Activated naive CD4-positive, alpha-beta T cell treated with anti-CD3 and anti-CD28 coated beads, Interleukin-2, amount 10 ng/mL, durations not matched to agents 5 hours and 36 hours (primary cell): Measurements from ENCODE around the gene URGCP. TPM values are rescaled to one million over a fixed set of nuclear protein-coding genes. Genes with fewer than 3 reads are reported as not detected.

Source experiments
- total RNA-seq, 2 experiments: library from RNA; stranded (reverse); gene quantifications; one replicate each; pipeline ENCODE4 v1.2.3, GENCODE V29; 2021

URGCP gene, protein sequence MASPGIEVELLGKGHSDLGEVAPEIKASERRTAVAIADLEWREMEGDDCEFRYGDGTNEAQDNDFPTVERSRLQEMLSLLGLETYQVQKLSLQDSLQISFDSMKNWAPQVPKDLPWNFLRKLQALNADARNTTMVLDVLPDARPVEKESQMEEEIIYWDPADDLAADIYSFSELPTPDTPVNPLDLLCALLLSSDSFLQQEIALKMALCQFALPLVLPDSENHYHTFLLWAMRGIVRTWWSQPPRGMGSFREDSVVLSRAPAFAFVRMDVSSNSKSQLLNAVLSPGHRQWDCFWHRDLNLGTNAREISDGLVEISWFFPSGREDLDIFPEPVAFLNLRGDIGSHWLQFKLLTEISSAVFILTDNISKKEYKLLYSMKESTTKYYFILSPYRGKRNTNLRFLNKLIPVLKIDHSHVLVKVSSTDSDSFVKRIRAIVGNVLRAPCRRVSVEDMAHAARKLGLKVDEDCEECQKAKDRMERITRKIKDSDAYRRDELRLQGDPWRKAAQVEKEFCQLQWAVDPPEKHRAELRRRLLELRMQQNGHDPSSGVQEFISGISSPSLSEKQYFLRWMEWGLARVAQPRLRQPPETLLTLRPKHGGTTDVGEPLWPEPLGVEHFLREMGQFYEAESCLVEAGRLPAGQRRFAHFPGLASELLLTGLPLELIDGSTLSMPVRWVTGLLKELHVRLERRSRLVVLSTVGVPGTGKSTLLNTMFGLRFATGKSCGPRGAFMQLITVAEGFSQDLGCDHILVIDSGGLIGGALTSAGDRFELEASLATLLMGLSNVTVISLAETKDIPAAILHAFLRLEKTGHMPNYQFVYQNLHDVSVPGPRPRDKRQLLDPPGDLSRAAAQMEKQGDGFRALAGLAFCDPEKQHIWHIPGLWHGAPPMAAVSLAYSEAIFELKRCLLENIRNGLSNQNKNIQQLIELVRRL
- total RNA-seq, result 10 to 100 TPM; 25.6 to 27.8 TPM

DNA sequence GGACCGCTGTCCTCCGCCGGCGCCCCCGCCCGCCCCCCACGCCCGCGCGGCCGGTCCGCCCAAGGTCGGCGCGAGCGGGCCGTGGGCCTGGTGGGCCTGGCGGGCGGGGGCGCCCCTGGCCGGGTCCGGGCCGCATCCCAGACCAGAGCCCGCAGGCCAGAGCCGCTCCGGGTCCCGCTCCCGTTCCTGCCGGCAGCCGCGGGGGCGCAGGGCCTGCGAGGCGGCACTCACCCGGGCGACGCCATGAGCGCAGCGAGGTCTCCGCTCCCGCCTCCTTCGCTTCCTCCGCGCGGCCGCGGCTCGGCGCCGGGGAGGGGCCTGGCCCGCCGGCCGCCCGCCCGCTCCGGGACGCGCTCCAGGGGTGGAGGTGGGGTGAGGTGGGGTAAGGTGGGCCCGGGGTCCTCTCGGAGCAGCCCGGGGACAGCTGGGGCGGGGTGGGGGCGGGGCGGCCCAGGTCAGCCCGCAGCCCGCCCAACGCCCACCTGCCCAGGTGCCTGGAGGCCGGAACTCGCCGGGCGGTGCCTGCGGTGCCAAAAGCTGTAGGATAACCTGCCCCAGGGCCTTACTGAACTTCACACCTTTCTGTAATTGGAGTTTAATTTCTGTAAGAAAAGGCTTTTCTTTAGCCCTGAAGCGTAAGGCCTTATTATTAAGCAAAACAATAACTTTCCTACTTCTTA, at the start of gene URGCP:
URGCP (minus strand) TSS at position 266 of the 680 bp plus-strand sequence; CDS start at position 245, 21 bp downstream.

DNA sequence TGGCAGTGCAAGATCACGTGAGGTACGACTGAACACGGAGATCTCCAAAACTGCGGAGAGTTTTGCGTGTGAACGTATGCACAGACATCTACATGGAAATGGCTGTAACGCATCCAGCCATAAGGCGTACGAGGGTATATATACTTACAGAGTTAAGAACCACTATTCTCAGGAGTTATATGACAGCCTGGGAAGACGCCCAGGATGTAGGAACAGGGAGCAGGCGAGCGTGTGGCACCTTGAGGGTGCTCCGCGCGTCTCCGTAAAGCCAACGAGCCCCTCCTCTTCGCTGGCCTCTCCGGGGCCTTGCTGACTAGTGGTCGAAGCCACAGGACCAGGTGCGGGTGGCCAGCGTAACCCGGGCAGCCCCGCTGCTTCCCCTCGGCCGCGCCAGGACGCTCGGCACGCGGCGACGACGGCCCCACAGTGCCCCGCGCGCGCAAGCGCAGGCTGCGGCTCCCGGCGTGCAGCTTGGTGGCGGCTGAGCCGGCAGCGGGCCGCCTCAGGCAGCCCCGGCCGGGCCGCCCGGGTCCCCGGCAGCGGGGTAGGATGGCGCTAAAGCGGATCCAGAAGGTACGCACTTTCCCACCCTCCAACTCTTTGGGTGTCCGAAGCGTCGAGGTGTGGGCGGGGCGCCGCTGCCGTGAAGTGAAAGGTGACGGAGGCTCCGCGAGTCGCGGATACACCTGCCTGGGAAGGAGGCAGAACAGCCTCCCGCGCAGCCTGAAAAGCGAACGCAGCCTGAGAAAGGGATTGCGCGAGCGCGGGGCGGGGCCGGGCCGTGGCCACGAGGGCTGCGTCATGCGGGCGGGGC, 19.8 kb upstream of the URGCP start, which contains the start of gene UBE2D4:
UBE2D4 (plus strand) TSS at position 453 of the 814 bp plus-strand sequence; CDS start at position 550, 97 bp downstream.

DNA sequence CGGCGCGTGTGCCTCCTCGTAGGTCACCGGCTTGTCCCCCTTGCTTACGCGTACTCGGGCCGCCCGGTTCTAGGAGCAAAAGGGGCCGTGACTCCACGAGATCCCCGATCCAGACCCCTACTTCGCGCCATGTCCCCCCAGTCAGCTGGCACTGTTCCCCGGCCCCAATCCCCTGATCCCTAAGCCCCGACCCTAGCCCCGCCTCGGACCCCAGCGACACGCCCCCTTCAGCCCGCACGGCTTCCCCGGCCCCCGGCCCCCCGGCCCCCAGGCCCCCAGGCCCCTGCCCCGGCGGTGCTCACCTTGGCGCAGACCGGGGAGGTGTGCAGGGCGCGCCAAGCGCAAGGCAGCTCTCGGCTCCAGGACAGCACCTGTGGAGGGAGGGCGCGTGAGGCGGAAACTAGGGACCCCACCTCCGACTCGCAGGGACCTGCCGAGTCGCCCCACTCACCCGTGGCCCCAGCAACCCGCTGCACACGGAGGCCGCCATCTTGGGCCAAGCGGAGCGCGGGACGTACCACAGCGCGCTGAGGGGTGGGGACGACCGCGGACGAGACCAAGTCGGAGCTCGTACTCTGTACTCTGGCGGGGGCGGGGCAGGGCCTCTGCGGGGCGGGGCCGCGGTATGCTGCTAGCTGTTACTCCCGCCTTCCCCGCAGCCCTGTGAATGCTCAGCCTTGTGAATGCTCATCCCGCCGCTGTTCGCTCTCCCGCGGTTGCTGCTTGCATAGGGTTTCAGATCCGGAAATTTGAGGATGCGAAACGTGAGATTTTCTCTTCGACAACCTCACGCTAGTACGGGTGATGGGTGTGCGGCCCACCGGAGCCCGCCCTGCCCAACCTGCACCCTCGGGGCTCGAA, 37.2 kb downstream of the URGCP start, which contains the start of gene MRPS24:
MRPS24 (minus strand) TSS at position 512 of the 861 bp plus-strand sequence; CDS start at position 490, 22 bp downstream.

Other genes starting within 250 kb of the URGCP start
- 10 to 100 TPM; 54.3 to 56.6 TPM for gene COA1, start 177.1 kb downstream of the URGCP start, total RNA-seq
- 10 to 100 TPM; 27.3 to 31.3 TPM for gene BLVRA, start 147.9 kb downstream of the URGCP start, total RNA-seq
- 10 to 100 TPM; 75.8 to 78.9 TPM for gene MRPS24, start 37.1 kb downstream of the URGCP start, total RNA-seq
- 1 to 10 TPM; 6.7 to 7.0 TPM for gene UBE2D4, start 19.8 kb upstream of the URGCP start, total RNA-seq
- gene SPDYE1, start 91.3 kb upstream of the URGCP start, total RNA-seq, result under 1 TPM in 1 of 2 experiments, not detected in 1; 0.13 TPM
- 100 to 1,000 TPM; 169 to 180 TPM for gene DBNL, start 138.1 kb upstream of the URGCP start, total RNA-seq
- under 1 TPM in 1 of 2 experiments, not detected in 1; 0.25 TPM for gene PGAM2, start 159.0 kb upstream of the URGCP start, total RNA-seq
- gene POLM, start 175.9 kb upstream of the URGCP start, total RNA-seq, result 10 to 100 TPM; 32.5 to 35.1 TPM
- gene AEBP1, start 197.7 kb upstream of the URGCP start, total RNA-seq, result 1 to 10 TPM; 3.6 to 6.0 TPM
- 10 to 100 TPM; 91.0 to 91.1 TPM for gene POLD2, start 217.0 kb upstream of the URGCP start, total RNA-seq
- not detected for gene MYL7, start 234.7 kb upstream of the URGCP start, total RNA-seq